ENCODE results near the gene DACH1.
"Not testable (repeated sequence)": the region's sequence is repeated elsewhere in the genome, so short reads cannot be mapped to it uniquely, and the experiment has no call there.

The DACH1 gene

DNA sequence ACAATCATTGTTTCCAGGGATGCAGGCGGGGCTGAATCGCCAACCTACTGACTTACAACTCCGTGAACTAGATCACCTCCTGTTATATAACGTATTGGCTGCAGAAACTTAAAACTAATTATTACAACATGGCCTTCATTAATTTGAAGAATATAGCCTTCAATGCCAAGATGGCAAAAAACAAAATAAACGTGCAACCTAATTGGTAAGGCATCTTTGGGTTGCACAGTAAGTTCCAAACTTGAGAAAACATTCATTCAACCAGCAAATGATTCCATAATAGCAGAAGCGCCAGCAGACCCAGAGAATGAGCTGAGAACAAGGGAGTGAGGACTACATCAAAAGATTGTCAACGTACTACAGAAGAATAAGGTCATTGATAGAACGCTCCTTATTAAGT, 39.8 kb downstream of the DACH1 start:
- DNase-seq = no peak

DNA sequence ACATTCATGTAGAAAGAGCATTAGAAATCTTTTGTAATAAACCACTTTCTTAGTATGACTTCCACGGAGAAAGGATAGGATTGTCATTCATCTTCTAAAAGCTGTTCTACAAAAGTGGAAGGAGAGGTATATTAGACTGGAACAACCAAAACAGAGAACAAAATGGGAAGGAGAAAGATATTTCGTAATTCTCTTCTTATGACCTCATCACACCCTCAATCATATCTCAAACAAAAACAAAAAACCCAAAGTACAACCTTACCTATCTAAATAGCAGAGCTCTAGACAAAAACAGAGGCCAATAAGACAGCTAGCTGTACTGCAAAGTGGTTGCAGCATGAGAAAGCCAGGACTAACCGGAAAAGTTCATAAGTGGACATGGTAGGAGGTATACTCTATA, 46.3 kb downstream of the DACH1 start:
- no peak for DNase-seq

DNA sequence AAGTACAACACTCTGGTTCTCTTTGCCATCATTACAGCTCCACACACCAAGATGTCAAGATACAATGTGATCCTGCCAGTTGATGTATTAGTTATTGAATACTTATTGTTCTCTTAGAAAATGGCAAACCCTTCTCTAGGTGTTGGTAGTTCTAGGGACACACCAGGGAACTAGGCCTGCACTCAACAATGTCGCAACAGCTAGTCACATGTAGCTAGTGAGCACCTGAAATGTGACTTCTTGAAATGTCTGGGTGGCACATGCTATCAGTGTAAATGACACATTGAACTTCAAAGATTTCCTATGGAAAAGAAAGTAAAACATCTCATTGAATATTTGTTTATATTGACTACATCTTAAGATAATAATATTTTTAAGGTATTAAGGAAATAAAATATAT, 49.7 kb downstream of the DACH1 start:
- DNase-seq = no peak

DNA sequence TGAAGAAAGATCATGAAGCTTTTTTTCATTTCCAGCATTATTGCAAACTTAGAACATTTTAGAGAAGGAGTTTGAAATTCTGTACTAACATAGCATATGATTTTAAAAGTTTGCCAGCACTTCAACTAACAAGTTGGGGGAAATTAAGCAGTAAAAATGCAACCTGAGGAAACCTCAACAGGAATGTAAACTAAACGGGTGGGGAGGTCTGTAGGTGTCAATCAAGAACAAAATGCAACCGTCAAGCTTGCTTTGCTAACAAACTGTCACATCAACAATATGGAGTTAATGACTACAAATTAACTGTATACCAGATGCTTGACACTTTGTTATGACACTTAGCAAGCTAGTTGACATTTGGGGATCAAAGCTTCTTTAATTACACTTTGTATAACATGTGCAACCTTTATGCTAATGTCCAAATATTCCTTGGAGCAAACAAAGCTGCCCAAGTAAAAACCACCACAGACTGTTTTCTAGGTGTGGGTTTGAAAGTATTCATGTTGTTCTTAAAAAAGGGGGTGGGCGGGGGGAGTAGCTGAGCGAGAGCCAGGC, 52.1 kb downstream of the DACH1 start:
- no peak for DNase-seq

DNA sequence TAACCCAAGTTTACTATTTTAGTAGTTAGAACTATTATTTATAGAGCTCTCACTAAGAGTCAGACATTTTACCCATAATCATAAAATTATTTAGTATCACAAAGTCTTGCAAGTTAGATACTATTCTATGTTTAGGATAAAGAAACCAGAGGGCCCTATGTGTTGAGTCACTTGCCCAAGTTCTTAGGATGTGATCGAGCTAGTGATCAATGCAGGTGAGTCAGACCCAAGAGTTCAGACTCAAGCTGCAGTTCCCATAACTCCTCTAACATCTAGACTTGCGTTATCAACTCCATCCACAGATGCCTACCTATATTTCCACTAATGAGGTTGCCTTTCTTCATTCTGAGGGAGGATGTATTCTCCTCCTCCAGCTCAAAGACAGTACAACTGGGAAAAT, 53.8 kb downstream of the DACH1 start:
- DNase-seq = no peak

DNA sequence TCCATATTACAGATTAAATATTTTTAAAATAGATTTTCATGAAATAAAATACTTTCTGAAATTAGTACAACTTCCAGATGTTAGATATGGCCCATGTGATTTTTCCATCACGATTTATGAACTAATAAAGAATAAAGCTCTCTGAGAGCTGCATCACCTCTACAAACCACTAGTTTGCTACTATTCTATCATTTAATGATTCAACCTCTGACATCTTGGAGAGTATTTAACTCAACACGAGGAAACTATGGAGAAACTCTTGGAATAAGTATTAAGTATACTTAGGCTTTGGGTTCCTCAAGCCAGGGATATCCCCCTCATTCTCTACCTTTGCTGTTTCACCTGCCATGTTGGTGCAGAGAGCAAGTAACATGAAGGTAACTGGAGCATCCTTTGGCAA, 55.7 kb downstream of the DACH1 start:
- no peak for DNase-seq

DNA sequence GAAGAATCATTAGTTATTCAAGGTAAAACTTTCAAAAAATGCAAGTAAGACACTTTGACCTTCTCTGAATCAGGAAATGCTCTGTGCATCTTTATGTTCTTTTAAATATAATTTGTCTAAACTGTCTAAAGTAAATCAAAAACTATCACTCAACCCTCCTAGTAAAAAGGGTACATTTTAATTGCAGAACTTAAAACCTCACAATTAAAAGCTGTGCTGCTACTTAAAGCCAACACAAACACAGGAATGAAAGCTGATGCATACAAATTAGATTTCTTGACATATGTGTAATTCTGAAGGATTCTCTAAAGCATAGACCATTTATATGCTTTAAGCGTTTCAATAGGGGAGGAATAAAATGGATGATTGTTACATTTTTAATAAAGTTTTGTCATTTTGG, 58.3 kb downstream of the DACH1 start:
- no peak for DNase-seq

DNA sequence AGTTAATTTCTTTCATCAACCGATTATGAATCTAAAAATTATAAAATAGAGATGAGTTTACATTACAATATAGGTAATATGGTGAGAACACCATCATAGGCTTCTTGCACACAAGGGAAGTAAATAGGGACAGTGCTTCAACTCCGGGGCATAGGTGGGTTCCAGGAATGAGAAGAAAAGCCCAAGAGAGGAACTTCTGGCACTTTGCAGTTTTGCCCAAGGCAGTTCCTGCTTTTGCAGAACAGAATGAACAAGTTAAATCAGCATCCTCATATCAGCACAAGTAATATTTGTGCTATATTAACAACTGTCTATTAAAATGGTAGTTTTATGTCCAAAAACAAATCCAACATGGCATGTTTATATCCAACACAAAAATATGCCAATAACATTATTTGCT, 60.1 kb downstream of the DACH1 start:
- DNase-seq = no peak

DNA sequence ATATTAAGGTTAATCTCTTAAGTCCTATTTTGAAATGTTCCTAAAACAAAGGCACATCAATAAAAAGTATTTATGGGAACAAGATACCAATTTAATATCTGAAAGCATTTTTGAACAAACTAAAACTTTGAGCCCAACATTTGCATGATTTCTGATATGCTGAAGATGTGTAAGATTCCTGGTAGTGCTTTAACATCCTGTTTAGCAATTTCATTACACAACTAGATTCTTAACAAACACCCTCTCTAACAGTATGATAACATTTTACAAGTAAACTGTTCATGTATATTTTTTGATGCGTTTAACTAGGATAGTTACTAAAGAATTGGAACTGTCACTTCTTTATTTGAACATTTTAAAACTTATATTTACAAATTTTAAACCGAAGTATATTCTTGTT, 63.9 kb downstream of the DACH1 start:
- DNase-seq = no peak

DNA sequence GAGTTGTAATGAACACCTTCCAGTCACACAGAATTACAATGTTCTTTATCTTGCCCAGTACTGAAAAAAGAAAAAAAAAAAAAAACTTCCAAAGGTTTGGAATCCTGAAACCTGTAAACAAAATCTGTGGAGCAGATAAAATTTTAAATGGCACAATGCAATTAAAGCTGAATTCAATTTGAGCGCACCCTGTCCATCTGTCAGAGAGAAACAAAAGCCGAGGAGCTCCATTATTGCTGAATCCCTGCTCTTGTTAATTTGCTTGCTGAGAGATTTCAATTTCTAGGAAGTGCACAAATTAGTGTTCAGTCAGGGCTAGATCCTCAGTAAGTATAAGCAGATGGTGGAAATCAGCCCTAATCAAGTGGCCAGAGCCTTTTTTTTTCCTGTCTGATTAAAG, 65.2 kb downstream of the DACH1 start:
- DNase-seq = no peak

DNA sequence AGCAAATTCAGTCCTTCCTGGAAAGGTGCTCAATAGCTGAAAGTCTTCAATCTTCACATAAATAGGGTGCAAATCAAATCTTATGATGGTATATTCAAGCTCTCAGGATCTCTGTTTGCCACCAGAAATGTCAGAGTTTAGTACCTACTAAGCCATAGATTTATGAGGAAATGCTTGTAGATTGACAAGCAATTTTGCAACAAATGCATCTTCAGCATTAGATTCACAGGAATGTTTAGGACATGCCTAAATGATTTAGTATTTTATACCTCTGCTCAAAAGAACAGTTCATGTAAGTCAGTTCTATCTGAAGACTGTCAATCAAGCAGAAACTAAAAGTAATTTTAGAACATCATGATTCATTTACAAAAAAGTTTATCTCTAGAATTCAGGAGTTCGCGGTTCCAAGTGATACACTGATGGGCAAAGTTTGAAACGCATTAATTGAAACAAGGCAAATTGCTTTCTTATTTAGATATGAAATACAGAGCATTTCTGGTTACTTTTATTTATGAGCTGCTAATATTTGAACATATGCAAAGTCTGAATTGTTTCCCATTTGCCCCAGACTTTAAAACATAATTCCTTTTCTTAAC, 65.7 kb downstream of the DACH1 start:
- DNase-seq = no peak

DNA sequence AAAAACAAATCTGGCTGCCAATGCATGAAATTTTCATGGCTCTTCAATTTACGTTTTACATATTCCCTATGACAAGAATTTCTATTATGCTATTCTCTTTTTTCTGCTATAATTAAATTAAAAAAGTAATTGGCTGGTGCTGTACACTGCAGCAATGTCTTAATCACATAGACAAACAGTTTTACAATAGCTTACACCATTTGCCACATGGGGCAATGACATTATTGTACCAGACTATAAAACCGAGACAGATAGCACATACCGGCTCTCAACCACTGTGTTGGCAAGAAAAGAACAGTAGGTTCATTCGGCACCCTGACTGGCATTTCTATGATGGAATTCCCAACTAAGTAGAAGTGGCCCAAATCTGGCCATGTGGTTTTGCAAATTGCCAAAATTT, 67.7 kb downstream of the DACH1 start:
- no peak for DNase-seq

DNA sequence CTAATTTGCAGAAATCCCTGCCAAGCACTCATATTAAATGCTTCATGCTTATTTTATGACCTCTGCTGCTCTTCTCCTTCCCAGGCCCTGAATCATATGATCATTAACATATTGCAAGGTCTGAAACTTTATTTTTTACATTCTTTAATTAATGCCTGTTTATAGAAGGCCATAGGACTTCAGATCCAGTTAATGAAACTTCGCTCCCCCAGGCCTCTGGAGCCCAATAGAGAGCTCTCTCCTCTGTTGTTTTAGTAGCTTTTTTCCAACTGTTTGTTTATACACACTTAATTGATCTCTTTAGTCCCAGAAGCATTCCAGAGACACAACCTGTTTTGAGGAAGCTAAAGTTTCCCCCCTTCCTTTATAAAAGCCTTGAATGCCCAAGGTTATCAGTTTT, 68.3 kb downstream of the DACH1 start:
- DNase-seq = no peak

DNA sequence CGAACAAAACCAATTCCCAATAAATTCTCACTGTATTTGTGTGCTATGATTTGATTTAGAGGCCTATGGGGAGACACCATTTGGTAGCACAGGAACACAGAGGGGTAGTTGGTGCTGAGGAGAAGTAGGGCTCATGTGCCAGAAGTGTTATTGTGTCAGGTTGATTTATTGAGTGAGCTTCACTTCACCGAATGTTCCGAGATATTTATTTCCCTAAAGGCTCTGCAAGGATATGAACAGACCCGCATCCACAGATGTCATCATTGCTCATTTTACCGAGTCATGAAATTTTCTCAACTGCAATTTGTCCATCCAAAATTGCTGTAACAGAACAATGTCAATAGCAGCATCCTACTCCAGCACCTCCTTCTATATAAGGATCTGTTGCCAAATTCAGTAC, 69.5 kb downstream of the DACH1 start:
- no peak for DNase-seq

DNA sequence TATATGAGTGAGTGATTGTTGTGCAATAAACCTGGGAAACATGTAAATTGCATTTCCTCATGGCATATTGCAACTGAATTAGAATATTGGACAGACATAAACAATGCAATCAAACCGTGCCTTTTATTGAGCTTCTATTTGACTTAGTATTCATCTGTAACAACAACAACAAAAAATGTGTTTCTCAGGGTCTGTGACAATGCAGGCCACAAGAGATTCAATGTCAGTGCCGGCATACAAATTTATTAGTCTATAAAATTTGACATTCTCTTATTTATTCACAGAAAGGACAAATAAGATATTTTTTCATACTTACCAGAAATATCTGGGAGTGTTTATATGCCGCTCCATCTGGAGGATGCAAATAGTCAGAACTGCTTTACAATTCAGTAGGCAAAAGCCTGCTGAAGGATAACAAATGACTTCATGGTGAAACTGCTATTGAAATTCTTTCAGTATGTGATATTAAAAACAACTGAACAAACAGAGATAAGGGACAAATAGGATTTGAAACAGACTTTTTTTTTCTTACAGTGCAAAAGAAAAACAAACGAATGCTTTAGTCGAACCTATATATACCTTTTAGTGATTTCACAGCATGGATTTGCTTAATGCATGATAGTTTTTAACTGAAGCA, 77.2 kb downstream of the DACH1 start:
- no peak for DNase-seq

DNA sequence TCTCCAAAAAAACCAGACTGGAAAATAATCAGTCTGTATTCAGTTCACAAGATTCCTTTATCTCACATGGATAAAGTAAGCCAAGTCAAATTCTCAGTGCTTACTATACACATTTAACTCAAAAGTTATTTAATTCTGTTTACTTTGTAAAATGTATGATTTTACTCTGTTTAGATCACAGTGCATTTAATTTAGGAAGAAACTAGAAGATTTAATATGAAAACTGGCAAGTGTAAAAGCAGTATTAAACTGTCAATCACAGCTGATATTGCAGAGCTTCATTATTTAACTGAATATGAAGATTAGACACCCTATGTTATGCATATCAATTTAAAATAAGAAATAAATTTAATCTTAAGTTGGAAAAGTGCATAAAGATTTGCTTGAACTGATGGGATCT, 78.0 kb downstream of the DACH1 start:
- no peak for DNase-seq

DNA sequence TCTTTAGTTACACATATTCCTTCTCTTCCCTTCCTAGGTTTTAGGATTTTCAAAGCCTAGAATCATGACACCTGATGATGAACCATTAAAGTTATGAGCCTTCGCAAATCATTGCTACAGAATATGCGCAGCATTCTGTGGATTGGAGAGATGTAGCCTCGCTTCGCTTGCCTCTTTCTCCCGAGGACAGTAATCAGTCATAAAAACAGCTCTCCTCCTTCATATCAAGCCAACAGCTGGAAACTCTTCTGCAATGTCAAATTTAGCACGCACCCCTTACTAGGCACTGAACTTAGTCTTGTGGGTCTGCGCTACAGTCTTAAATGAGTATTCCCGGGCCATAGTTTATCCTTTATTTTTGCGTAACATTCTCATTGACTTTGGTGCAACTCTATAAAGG, 79.6 kb downstream of the DACH1 start:
- no peak for DNase-seq

DNA sequence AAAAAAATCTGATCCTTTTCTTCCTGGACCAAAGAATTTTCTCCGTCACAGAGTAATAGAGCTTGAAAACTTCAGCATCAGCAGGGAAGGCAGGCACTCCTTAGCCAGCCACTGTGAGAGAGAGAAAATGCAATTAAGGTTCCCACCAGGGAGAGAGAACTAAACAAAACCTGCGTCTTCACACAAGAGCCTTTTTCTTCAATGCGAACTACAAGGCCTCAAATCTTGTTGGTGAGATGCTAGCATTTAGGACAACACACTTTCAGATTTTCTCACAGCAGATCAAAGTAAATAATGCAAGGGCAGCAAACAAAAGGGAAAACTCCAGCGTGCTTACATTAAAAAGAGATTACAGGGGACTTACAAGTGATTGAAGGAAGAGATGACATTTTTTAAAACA, 80.1 kb downstream of the DACH1 start:
- no peak for DNase-seq

DNA sequence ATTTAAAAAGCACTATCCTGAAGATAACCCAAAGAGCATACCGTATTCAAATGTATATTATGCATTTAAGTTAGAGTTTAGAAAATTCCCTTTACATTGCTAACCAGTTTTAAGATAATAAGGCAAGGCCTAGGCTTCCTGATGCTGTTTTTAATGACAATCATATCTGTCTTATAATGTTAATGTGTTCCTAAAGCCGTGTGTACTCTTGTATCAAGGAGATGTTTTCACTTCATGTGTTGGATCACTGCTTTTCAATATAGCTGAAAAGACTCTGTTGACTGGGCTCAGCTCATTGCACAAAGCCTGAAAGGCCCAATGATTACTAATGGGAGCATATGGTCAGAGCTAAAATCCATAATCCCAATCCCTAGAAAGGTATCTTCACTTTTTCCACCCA, 81.6 kb downstream of the DACH1 start:
- no peak for DNase-seq

DNA sequence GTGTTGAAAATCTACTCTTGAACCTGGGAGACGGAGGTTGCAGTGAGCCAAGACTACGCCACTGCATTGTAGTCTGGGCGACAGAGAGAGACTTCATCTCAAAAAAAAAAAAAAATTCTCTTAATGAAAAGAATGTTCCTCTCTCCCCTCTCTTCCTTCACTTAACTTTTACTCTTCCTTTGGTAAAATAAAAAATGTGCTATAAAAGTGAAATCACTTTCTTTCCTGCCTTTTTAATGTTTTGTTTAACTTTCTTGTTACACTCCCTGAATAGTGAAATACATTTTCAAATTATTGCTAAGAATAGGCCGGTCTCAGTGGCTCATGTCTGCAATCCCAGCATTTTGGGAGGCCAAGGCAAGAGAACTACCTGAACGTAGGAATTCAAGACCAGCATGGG, 86.5 kb downstream of the DACH1 start:
- DNase-seq = no peak

DNA sequence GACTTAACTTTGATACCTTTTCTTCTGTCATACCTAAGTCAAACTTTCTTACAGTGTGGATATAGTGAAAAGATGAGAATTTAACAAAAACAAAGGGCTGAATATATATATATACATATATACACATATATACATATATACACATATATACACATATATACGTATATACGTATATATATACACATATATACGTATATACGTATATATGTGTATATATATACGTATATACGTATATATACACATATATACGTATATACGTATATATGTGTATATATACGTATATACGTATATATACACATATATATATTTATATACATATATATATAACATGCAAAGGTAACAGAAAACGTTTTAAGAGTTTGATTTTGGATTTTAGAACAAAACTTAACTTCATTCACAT, 88.0 kb downstream of the DACH1 start:
- not testable (repeated sequence) for DNase-seq

DNA sequence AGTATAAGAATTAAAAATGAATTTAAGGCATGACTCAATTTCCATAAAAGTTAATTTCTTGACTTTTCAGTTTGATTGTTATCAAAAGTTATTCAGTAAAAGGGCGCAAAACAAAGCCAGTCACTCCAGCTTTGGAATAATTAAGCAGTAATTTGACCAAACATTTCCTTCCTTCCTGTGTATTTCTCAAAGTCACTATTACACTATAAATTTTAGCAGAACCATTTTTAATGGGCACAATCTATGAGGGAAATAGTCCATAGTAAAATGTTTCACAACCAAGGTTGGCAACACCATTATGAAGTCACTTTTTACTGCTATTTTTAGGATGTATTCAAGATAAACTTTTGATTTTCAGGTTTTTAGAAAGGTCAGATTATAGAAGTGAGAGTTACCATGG, 91.0 kb downstream of the DACH1 start:
- no peak for DNase-seq

DNA sequence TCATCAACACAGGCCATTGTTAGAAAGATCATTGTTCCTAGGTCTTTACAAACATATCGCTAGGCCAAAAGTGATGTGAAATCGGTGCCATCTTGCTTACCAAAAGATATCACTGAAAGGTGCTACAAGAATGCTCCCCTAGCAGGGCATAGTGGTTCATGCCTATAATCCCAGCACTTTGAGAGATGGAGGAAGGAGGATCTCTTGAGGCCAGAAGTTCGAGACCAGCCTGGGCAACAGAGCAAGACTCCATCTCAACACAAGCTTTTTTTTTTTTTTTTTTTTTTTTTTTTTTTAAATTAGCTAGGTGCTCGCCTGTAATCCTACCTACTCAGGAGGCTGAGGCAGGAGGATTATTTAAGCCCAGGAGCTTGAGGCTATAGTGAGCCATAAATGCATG, 92.1 kb downstream of the DACH1 start:
- no peak for DNase-seq

DNA sequence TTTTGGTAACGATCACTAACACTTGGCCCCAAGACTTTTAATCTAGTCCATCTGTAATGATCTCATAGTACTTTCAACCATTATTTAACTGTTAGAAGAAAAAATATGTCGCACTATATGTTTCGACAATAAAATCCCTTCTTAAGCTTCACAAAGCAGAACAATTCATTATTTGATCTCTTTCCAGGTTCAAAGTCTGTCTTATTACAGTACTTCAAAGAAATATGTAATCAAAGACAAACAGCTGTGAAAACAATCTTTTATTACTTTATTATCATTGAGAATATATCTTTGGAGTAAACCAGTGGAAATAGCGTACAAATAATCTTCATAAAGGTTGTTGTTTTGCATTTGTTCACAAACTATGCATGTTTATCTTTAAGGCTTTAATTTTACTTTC, 93.5 kb downstream of the DACH1 start:
- DNase-seq = no peak

DNA sequence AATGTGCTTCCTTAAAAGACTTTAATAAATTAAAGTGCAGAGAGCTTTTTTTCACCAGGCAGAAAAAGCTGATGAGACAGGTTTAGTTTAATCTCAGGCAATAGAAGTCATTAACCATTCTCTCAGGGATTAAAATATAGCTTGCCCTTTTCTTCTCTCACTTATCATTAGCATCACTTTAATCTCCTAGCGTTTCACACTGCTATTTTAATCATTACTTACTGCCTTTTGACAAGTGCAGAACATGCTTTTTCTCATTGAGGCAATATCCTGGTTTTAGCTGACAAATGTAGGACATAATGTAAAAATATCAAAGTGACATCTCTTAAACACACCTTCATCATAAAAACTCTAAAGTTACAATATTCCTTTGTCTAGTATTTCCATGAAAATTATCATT, 94.6 kb downstream of the DACH1 start:
- DNase-seq = no peak

Data from NCI-H510A treated with DMSO at 0.1 percent for 48 hours (cell line).